ENCODE data around the gene TAC4.

DNA sequence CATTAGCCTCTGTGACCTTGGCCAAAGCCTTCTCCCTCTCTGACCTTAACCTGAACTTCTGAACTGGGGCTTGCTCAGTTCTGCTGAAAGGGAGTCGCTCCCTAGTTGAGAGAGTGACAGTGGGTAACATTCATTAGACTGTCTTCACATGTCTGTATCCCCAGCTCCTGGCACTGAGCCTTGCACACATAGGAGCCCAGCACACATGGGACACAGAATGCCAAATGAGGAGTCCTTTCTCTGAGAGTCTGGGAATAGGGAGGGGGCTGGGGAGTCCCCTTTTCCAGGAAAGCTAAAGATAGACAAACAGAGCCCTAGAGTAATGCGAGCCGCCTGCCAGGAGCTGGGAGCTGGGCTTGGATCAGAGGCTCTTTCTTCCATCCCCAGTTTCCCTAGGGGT, 2.5 kb downstream of the TAC4 start:
- TF ChIP-seq, protein P1, sequence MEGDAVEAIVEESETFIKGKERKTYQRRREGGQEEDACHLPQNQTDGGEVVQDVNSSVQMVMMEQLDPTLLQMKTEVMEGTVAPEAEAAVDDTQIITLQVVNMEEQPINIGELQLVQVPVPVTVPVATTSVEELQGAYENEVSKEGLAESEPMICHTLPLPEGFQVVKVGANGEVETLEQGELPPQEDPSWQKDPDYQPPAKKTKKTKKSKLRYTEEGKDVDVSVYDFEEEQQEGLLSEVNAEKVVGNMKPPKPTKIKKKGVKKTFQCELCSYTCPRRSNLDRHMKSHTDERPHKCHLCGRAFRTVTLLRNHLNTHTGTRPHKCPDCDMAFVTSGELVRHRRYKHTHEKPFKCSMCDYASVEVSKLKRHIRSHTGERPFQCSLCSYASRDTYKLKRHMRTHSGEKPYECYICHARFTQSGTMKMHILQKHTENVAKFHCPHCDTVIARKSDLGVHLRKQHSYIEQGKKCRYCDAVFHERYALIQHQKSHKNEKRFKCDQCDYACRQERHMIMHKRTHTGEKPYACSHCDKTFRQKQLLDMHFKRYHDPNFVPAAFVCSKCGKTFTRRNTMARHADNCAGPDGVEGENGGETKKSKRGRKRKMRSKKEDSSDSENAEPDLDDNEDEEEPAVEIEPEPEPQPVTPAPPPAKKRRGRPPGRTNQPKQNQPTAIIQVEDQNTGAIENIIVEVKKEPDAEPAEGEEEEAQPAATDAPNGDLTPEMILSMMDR (IDR thresholded peaks at IDR 0.05; ENCODE audit: low read depth, low read length, poor library complexity, severe bottlenecking), result no peak
- no peak for TF ChIP-seq EZH2phosphoT487 (IDR thresholded peaks at IDR 0.05; ENCODE audit: borderline replicate concordance, low read length)
